ENCODE measurements around the gene MPPED2.

- TF ChIP-seq CTCF (conservative IDR thresholded peaks at IDR 0.05) (no peak), ZFX (IDR thresholded peaks at IDR 0.05) (no peak)
These were observed 36.1 kb downstream of the MPPED2 start for GRCh38 chr11:30550022-30550542.
